GM18517 (cell line): ENCODE results near the gene ZDHHC17.
"Not testable (repeated sequence)": the region's sequence is repeated elsewhere in the genome, so short reads cannot be mapped to it uniquely, and the experiment has no call there.

Experiments
- ATAC-seq: cut with Tn5 transposase; IDR thresholded peaks from one replicate; pipeline ENCODE4 v1.9.1; 2021; ENCODE audit warnings: mild to moderate bottlenecking, moderate library complexity; ENCODE audit not compliant: unreplicated experiment

The ZDHHC17 gene

DNA sequence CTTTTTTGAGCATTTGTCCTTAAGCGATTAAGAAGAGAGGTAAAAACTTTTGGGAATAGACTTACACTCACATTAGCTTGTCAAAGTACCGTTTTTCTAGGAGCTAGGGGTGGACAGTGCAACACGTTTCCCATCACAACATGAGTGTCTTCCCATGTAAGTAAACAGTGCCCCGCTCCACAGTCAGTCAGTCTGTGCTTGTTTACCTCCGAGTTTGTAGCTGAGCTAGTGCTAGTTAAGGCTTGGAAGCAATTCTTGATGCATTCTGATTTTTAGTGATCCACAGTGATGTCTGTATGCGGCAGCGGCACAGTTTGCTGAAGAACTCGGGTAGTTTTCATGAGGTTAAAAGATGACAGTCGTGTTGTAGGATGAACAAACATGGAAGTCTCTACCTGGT lies 941 bp downstream of the ZDHHC17 start:
- no peak for ATAC-seq

- no peak for ATAC-seq
Measured at GRCh38 chr12:76765598-76765997, 1.7 kb downstream of the ZDHHC17 start.

DNA sequence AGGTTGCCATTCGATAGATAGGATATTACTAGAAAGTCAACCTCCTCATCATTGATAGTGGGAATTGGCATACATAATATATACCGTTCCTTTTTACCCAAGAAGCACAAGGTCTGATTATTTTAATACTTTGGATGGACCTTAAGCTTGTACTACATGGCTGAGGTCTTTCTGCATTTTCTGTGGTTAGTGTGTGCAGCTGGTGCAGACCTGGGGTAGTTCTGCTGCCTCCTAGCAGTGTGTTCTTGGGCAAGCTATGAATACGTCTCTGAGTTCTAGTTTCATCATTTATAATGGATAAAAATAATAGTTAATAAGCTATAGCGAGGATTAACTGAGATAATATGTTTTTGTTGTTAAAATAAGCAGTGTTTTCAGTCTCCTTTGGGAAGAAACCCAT lies 2.2 kb downstream of the ZDHHC17 start:
- ATAC-seq = no peak

- ATAC-seq = no peak
Measured at GRCh38 chr12:76768576-76768975, 4.7 kb downstream of the ZDHHC17 start.

GRCh38 chr12:76777765-76778216 lies 13.9 kb downstream of the ZDHHC17 start:
- ATAC-seq = peak; percentile 100

DNA sequence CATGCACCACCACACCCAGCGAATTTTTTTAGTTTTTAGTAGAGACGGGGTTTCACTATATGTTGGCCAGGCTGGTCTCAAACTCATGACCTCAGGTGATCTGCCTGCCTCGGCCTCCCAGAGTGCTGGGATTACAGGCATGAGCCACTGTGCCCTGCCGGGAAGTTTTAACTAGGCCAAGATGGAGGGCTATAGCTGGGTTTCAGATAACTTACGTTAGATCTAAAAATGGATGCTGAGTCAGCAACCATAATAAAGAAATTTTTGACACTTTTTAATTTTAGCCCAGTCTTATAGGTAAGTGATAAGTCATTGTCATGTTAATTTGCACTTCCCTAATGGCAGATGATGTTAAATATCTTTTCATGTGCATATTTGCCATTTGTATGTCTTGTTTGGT lies 14.4 kb downstream of the ZDHHC17 start:
- no peak for ATAC-seq

DNA sequence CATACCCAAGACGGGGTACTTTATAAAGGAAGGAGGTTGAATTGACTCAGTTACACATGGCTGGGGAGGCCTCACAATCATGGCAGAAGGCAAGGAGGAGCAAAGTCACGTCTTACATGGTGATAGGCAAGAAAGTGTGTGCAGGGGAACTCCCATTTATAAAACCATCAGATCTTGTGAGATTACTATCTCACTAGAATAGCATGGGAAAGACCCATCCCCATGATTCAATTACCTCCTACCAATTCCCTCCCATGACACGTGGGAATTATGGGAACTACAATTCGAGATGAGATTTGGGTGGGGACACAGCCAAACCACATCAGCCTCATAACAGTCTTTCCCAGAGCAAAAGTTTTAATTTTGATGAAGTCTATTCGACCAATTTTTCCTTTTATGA lies 15.4 kb downstream of the ZDHHC17 start:
- not testable (repeated sequence) for ATAC-seq

GRCh38 chr12:76781321-76781720 lies 17.4 kb downstream of the ZDHHC17 start:
- no peak for ATAC-seq

- ATAC-seq = no peak
Measured at GRCh38 chr12:76782526-76782925, 18.6 kb downstream of the ZDHHC17 start.

GRCh38 chr12:76784600-76785051 lies 20.7 kb downstream of the ZDHHC17 start:
- no peak for ATAC-seq

DNA sequence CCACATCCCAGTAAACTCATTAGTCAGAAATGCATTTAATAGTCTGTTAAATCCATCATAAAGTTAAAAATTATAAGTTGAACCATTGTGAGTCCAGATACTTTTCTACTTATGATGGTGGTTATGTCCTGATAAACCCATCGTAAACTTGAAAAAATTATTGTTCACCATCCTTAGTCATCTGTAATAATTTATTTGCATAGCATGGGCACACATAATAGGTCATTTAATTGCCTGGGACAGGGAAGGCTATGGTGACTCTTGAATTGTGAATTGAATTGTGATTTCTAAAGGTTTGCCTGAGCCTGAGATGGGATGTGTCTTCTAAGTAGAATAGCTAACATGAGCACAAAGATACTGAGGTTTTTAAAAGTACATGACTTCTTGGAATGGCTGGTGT lies 21.5 kb downstream of the ZDHHC17 start:
- no peak for ATAC-seq

- no peak for ATAC-seq
Measured at GRCh38 chr12:76786986-76787385, 23.1 kb downstream of the ZDHHC17 start.

DNA sequence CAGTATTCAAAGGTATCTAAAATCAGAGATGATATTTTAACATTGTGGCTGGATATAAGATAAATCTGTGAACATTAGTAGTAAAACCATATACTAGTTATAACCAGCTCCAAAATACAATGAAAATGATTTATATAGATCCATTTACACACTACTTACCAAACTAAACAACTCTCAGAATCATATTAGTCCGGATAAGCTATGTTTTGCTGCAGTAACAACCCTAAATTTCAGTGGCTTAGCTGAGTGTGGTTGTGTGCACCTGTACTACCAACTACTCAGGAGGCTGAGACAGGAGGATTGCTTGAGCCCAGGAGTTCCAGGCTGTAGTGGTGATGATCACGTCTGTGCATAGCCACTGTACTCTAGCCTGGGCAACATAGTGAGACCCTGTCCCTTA lies 23.8 kb downstream of the ZDHHC17 start:
- ATAC-seq = no peak

- no peak for ATAC-seq
Measured at GRCh38 chr12:76789335-76790050, 25.6 kb downstream of the ZDHHC17 start.

- ATAC-seq = no peak
Measured at GRCh38 chr12:76790564-76791552, 26.9 kb downstream of the ZDHHC17 start.

DNA sequence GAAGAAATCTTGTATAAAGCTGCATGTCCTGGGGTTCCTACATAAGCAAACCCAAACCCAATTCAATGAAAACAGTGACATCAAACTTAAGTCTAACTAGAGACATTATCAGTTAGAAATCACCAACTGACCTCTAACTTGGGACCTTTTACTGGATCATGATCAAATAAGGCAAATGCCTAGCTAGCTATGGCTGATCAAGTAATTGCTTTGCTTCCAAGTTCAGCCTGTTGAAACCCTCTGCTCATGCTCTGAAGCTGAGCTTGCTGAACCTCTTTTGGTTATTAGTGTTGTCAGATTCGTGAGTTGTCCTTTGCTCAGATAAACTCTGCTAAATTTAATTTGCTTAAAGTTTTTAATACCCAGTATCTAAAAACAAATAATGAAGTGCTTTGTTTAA lies 28.9 kb downstream of the ZDHHC17 start:
- no peak for ATAC-seq

GRCh38 chr12:76798864-76799263 lies 34.9 kb downstream of the ZDHHC17 start:
- ATAC-seq = no peak

GRCh38 chr12:76799362-76799761 lies 35.4 kb downstream of the ZDHHC17 start:
- ATAC-seq = no peak

DNA sequence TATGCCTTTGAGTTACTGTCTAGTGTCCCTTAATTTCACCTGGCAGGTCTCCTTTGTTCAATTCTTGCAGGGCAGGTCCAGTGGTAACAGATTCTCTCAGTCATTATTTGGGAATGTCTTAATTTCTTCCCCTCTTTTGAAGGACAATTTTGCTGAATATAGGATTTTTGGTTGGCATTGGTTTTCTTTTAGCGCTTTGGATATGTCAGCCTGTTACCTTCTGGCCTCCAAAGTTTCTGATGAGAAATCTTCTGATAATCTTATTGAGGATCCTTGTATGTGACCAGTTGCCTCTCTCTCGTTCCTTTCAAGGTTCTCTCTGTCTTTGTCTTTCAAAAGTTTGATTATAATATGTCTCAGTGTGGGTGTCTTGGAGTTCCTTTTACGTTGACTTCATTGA lies 38.1 kb downstream of the ZDHHC17 start:
- ATAC-seq = no peak

DNA sequence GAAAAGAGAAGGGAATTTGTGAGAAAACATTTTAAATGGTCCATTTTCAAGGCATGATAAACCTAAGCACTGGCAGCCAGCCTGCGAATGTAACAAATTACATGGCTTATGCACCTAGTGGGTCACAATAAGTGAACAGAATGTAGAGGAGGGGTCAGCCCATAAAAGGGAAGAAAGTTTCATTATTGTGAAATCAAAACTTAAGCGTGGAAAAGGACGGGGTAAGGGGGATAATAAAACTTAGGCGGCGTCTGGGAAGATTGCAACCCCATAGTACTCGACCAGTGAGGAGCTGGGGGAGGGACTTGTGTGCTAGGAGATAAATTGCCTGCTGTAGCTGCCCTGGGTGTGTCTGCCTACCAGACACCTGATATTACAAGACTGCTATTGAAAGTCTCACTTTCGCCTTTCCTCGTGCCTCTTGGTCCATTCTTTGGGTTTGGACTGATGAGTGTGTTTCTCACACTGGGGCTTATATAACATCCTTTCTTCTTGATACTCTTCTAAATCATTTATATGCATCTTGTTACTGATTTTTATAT lies 40.6 kb downstream of the ZDHHC17 start:
- ATAC-seq = no peak

- ATAC-seq = no peak
Measured at GRCh38 chr12:76810671-76811419, 46.9 kb downstream of the ZDHHC17 start.
